ENCODE data around the gene SRSF9.
A peak's percentile ranks its signal among the peaks of the same experiment; 100 is the strongest.

SRSF9 gene

GRCh38 chr12:120462099-120462640, 7.4 kb downstream of the SRSF9 start:
- peaks cover 12% of the 10 kb centered on the region for H3K4me1 ChIP-seq (ENCODE audit: insufficient read depth, low read length, severe bottlenecking)
- H3K27ac ChIP-seq (ENCODE audit: low read depth, low read length, poor library complexity, severe bottlenecking): no peak overlapping the region
- H3K9ac ChIP-seq (ENCODE audit: low read length): no peak overlapping the region
- H3K36me3 ChIP-seq (ENCODE audit: insufficient read depth, low read length): peaks cover 97% of the 10 kb centered on the region
- no peak overlapping the region for H3K4me3 ChIP-seq (ENCODE audit: low read depth, low read length, poor library complexity, severe bottlenecking)
- H4K20me1 ChIP-seq (ENCODE audit: insufficient read depth, low read length): 0 out of 2 replicates have a peak, but pooled peaks cover 3% of the 10 kb centered on the region
- no peaks in the 10 kb centered on the region for H3K27me3 ChIP-seq (ENCODE audit: insufficient read depth, low read length)
- no peaks in the 10 kb centered on the region for H3F3A ChIP-seq (ENCODE audit: insufficient read depth, low read length)
- TF ChIP-seq EZH2 (IDR thresholded peaks at IDR 0.05; ENCODE audit: borderline replicate concordance, low read length): no peak
- TF ChIP-seq, protein P1, sequence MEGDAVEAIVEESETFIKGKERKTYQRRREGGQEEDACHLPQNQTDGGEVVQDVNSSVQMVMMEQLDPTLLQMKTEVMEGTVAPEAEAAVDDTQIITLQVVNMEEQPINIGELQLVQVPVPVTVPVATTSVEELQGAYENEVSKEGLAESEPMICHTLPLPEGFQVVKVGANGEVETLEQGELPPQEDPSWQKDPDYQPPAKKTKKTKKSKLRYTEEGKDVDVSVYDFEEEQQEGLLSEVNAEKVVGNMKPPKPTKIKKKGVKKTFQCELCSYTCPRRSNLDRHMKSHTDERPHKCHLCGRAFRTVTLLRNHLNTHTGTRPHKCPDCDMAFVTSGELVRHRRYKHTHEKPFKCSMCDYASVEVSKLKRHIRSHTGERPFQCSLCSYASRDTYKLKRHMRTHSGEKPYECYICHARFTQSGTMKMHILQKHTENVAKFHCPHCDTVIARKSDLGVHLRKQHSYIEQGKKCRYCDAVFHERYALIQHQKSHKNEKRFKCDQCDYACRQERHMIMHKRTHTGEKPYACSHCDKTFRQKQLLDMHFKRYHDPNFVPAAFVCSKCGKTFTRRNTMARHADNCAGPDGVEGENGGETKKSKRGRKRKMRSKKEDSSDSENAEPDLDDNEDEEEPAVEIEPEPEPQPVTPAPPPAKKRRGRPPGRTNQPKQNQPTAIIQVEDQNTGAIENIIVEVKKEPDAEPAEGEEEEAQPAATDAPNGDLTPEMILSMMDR (IDR thresholded peaks at IDR 0.05; ENCODE audit: low read length): no peak
- H3K9me3 ChIP-seq (ENCODE audit: low read length): no peaks in the 10 kb centered on the region
- H2AFZ ChIP-seq (ENCODE audit: low read length): no peak overlapping the region
- no peak overlapping the region for H3K4me2 ChIP-seq (ENCODE audit: low read length)
- peaks cover 23% of the 10 kb centered on the region for H3K79me2 ChIP-seq (ENCODE audit: insufficient read depth, low read length)
- H3K9me2 ChIP-seq (ENCODE audit: low read depth, low read length): no peaks in the 10 kb centered on the region

DNA sequence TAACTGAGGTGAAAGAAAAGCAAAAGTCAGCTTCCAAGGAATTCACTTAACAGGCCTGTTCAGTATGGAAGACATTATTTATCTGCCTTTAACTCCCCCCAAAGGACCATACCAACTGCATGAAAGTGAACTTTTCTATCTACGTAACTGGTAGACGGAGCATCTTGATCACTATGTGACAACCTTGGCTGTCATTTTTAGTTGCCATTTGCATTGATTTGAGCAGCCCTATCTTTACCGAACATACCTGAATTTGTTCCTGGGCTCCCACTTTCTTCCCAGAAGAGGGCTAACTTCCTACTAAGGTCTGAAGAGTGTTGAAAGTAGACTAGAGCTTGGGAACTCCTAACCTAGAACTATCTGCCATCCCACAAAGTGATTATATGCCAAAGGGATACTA, 9.4 kb downstream of the SRSF9 start:
- H3K79me2 ChIP-seq (ENCODE audit: insufficient read depth, low read length): 0 out of 2 replicates have a peak, but pooled peaks cover 3% of the 10 kb centered on the region

GRCh38 chr12:120457133-120457532, 12.4 kb downstream of the SRSF9 start:
- Histone ChIP-seq H3K27ac (ENCODE audit: low read depth, low read length, poor library complexity, severe bottlenecking) (no peak overlapping the region), H2AFZ (ENCODE audit: low read length) (no peak overlapping the region), H3K27me3 (ENCODE audit: insufficient read depth, low read length) (no peaks in the 10 kb centered on the region), H3K9me2 (ENCODE audit: low read depth, low read length) (no peaks in the 10 kb centered on the region), H3K4me3 (ENCODE audit: low read depth, low read length, poor library complexity, severe bottlenecking) (no peak overlapping the region), H3K9me3 (ENCODE audit: low read length) (no peaks in the 10 kb centered on the region), H3K4me1 (ENCODE audit: insufficient read depth, low read length, severe bottlenecking) (peaks cover 10% of the 10 kb centered on the region), H3K79me2 (ENCODE audit: insufficient read depth, low read length) (no peaks in the 10 kb centered on the region), H3K9ac (ENCODE audit: low read length) (no peak overlapping the region), H3K4me2 (ENCODE audit: low read length) (no peak overlapping the region), H4K20me1 (ENCODE audit: insufficient read depth, low read length) (no peaks in the 10 kb centered on the region), H3F3A (ENCODE audit: insufficient read depth, low read length) (no peaks in the 10 kb centered on the region), H3K36me3 (ENCODE audit: insufficient read depth, low read length) (peaks cover 86% of the 10 kb centered on the region)
- TF ChIP-seq, protein P1 (IDR thresholded peaks at IDR 0.05; ENCODE audit: low read length): peak; percentile 66
- no peak for TF ChIP-seq EZH2 (IDR thresholded peaks at IDR 0.05; ENCODE audit: borderline replicate concordance, low read length)

More for the DNA sequence above, 9.4 kb downstream of the SRSF9 start:
- Histone ChIP-seq H4K20me1 (ENCODE audit: insufficient read depth, low read length) (no peaks in the 10 kb centered on the region), H3K9ac (ENCODE audit: low read length) (no peak overlapping the region), H3F3A (ENCODE audit: insufficient read depth, low read length) (no peaks in the 10 kb centered on the region), H3K9me3 (ENCODE audit: low read length) (no peaks in the 10 kb centered on the region), H3K36me3 (ENCODE audit: insufficient read depth, low read length) (peaks cover 95% of the 10 kb centered on the region), H3K4me3 (ENCODE audit: low read depth, low read length, poor library complexity, severe bottlenecking) (no peak overlapping the region), H3K27me3 (ENCODE audit: insufficient read depth, low read length) (no peaks in the 10 kb centered on the region), H3K4me2 (ENCODE audit: low read length) (no peak overlapping the region), H3K27ac (ENCODE audit: low read depth, low read length, poor library complexity, severe bottlenecking) (no peak overlapping the region), H2AFZ (ENCODE audit: low read length) (no peak overlapping the region), H3K4me1 (ENCODE audit: insufficient read depth, low read length, severe bottlenecking) (peaks cover 2% of the 10 kb centered on the region), H3K9me2 (ENCODE audit: low read depth, low read length) (no peaks in the 10 kb centered on the region)
- no peak for TF ChIP-seq EZH2 (IDR thresholded peaks at IDR 0.05; ENCODE audit: borderline replicate concordance, low read length)
- TF ChIP-seq, protein P1 (IDR thresholded peaks at IDR 0.05; ENCODE audit: low read length): no peak
